Purkinje cell (primary cell): ENCODE measurements around the gene PGK2. TPM values are rescaled to one million over a fixed set of nuclear protein-coding genes. Genes with fewer than 3 reads are reported as not detected.

Source experiments
- polyA plus RNA-seq: library from polyadenylated mRNA; unstranded; fragments of >200 nt; fragmentation: Nextera tagmentation; gene quantifications from 2 replicates; pipeline ENCODE4 v1.2.1, GENCODE V29; 2014

Gene PGK2
- polyA plus RNA-seq = not detected in 2 replicates

GRCh38 chr6:49787176-49787575 is at the start of gene PGK2:
Gene PGK2, minus strand, starts transcription at chr6:49787285. Its CDS starts 98 bp downstream, at chr6:49787187.

GRCh38 chr6:49744259-49744658 is 42.8 kb downstream of the PGK2 start, which contains the start of gene CRISP3:
Gene CRISP3, minus strand, starts transcription at chr6:49744388. Its CDS starts 21 bp downstream, at chr6:49744367.

Other genes starting within 250 kb of the PGK2 start
- not detected in 2 replicates for gene C6orf141, start 236.6 kb downstream of the PGK2 start, polyA plus RNA-seq
- not detected in 2 replicates for gene RHAG, start 150.4 kb downstream of the PGK2 start, polyA plus RNA-seq
- not detected in 2 replicates for gene CRISP2, start 73.7 kb downstream of the PGK2 start, polyA plus RNA-seq
- gene CRISP3, start 42.9 kb downstream of the PGK2 start, polyA plus RNA-seq = not detected in 2 replicates
- not detected in 2 replicates for gene CRISP1, start 79.2 kb upstream of the PGK2 start, polyA plus RNA-seq
- not detected in 2 replicates for gene DEFB114, start 176.9 kb upstream of the PGK2 start, polyA plus RNA-seq
- not detected in 2 replicates for gene DEFB113, start 182.3 kb upstream of the PGK2 start, polyA plus RNA-seq
- not detected in 2 replicates for gene DEFB110, start 234.7 kb upstream of the PGK2 start, polyA plus RNA-seq